Thymus (tissue), 11 donors: Measurements from ENCODE around the gene CCSER1. TPM values are rescaled to one million over a fixed set of nuclear protein-coding genes. Genes with fewer than 3 reads are reported as not detected.

Experiments
- DNase-seq, 9 donors: peaks; one replicate each; pipeline ENCODE4 v3.0.0-alpha.2; 2013; ENCODE audit warnings: low spot score in 9 of 9, low read depth in 6 of 9, missing footprints in 1 of 9
- H3K27ac ChIP-seq, 2 donors: one replicate each; pipeline ENCODE4 v1.5.1; 2013; ENCODE audit warnings: control low read depth in 1 of 2, low read depth in 1 of 2, low read length in 1 of 2, mild to moderate bottlenecking in 1 of 2, moderate library complexity in 1 of 2
- H3K27me3 ChIP-seq, 2 donors: one replicate each; pipeline ENCODE4 v1.5.1; 2013; ENCODE audit warnings: low read length in 1 of 2; ENCODE audit not compliant: control insufficient read depth in 2 of 2, insufficient read depth in 1 of 2
- H3K36me3 ChIP-seq, 2 donors: one replicate each; pipeline ENCODE4 v1.5.1; 2013; ENCODE audit warnings: low read length in 1 of 2, mild to moderate bottlenecking in 1 of 2, moderate library complexity in 1 of 2; ENCODE audit not compliant: control insufficient read depth in 2 of 2, insufficient read depth in 2 of 2
- H3K4me1 ChIP-seq, 2 donors: one replicate each; pipeline ENCODE4 v1.5.1; 2013; ENCODE audit warnings: low read length in 2 of 2; ENCODE audit not compliant: control insufficient read depth in 2 of 2, insufficient read depth in 2 of 2
- H3K4me3 ChIP-seq, 2 donors: one replicate each; pipeline ENCODE4 v1.5.1; 2013; ENCODE audit warnings: low read length in 2 of 2, control low read depth in 1 of 2, mild to moderate bottlenecking in 1 of 2
- H3K9me3 ChIP-seq, 2 donors: one replicate each; pipeline ENCODE4 v1.5.1; 2013; ENCODE audit warnings: low read length in 1 of 2, mild to moderate bottlenecking in 1 of 2; ENCODE audit not compliant: control insufficient read depth in 2 of 2, insufficient read depth in 1 of 2
- WGBS: extraction: QIAGEN DNeasy Blood & Tissue Kit; methylation state at CpG from one replicate; pipeline ENCODE4 v1.1.7; 2013; 5-methylcytosine and 5-hydroxymethylcytosine counted together
- polyA plus RNA-seq: library from polyadenylated mRNA; stranded (reverse); fragments of 200-250 nt; gene quantifications from one replicate; pipeline ENCODE4 v1.2.3, GENCODE V29; 2013
- total RNA-seq: library from RNA; stranded (reverse); fragments of 120-200 nt; gene quantifications from one replicate; pipeline ENCODE4 v1.2.4, GENCODE V29; 2013
- donor health status: healthy.

CCSER1 gene
- total and polyA plus RNA-seq, 2 donors, result 2.0 to 8.7 TPM

DNA sequence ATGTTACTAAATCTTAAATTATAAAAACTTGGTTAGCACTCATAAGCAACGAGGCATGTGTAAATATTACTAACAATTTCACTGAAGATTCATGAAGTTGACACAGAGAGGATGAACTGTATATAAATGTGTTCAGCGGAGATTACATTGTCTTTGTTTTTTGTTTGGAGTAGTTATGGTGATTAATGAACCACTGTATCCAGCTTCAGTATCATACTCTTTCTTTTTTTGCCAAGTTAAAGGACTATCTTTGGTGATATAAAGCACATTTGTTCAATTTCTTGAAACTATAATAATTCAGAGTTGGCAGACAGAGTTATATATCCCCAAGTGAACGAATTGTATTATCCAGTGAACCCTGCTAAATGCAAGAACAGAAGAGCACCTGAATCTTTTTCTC is 497.6 kb downstream of the CCSER1 start:
- DNase-seq, result no peak
- H3K9me3 ChIP-seq, result no peaks in the 10 kb centered on the region
- 82% methylated on average over 3 of the region's 3 CpGs for WGBS

DNA sequence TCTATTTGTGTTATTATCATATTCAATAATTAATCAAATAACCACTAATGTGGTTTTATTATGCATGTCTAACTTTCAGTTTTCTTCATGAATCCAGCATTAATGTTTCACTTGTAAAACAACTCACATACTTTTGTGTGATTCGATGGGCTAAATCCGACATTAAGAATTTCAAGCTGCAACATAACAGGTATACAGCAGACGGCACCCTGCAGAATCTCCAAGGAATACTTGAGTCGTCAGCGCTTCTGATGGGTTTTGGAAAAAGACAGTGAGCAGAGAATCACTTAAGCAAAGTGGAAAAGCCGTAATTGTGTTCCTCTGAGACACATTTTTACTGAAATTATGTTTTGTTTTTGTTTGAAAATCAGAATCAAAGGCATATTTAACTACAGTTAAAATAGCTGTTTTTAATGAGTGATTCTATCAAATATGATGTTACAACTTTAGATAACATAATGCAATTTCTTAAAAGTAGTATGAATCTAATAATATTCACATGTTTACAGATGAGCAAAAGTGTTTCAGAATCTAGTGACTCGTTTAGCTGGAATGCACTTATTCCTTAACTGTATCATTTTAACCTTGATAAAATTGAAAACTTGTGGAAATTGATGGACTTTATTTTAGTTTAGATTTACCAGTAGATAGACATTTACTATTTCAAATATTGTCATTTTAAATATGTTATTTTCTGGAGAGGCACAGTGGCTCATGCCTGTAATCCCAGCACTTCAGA is 514.8 kb downstream of the CCSER1 start:
- H3K4me3 ChIP-seq, result no peak overlapping the region
- H3K27me3 ChIP-seq, result no peaks in the 10 kb centered on the region
- H3K27ac ChIP-seq, result no peak overlapping the region
- H3K4me1 ChIP-seq, result no peaks in the 10 kb centered on the region
- H3K9me3 ChIP-seq, result no peaks in the 10 kb centered on the region
- DNase-seq, result no peak
- no peaks in the 10 kb centered on the region for H3K36me3 ChIP-seq
- WGBS, result 93% methylated on average over 7 of the region's 7 CpGs

More for the DNA sequence above, 497.6 kb downstream of the CCSER1 start:
- Histone ChIP-seq H3K27ac (no peak overlapping the region), H3K36me3 (no peaks in the 10 kb centered on the region), H3K4me1 (no peaks in the 10 kb centered on the region), H3K4me3 (no peak overlapping the region), H3K27me3 (no peaks in the 10 kb centered on the region)

DNA sequence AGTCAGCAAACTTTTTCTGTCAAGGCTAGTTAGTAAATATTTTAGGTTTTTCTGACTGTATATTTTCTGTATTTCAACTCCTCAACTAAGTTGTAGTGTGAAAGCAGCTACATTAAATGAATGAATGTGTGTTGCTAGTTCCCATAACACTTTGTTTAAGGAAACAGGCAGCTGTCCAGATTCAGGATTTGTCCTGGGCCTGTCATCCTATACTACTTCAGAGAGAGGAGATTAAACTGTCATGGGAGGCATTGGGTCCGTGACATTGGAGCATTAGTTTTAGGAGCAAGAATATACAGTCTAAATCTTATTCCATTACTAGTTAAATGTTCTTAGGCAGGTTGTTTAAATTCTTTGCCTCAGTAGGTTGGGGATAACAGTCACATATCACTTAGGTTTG is 516.0 kb downstream of the CCSER1 start:
- 94% methylated on average over 1 of the region's 1 CpG for WGBS
- H3K9me3 ChIP-seq, result no peaks in the 10 kb centered on the region
- no peaks in the 10 kb centered on the region for H3K4me1 ChIP-seq
- no peak overlapping the region for H3K4me3 ChIP-seq
- no peak overlapping the region for H3K27ac ChIP-seq
- DNase-seq, result no peak
- H3K27me3 ChIP-seq, result no peaks in the 10 kb centered on the region
- H3K36me3 ChIP-seq, result no peaks in the 10 kb centered on the region

DNA sequence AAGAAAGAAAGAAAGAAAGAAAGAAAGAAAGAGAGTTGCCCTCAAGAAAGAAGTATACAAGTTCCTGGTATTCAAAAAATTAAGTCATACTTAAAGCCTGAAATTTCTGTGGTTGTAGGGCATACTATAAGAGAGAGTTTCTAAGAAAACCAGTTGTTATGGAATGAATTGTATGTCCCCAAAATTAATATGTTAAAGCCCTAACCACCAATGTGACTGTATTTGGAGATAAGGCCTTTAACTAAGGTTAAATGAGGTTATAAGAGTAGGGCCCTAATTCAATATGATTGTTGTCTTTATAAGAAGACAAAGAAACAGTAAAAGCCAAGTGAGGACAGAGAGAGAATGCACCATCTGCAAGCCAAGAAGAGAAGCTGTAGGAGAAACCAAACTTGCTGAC is 521.1 kb downstream of the CCSER1 start:
- Histone ChIP-seq H3K4me1 (no peaks in the 10 kb centered on the region), H3K36me3 (no peaks in the 10 kb centered on the region), H3K4me3 (no peak overlapping the region), H3K9me3 (no peaks in the 10 kb centered on the region), H3K27ac (no peak overlapping the region), H3K27me3 (no peaks in the 10 kb centered on the region)
- DNase-seq, result no peak

DNA sequence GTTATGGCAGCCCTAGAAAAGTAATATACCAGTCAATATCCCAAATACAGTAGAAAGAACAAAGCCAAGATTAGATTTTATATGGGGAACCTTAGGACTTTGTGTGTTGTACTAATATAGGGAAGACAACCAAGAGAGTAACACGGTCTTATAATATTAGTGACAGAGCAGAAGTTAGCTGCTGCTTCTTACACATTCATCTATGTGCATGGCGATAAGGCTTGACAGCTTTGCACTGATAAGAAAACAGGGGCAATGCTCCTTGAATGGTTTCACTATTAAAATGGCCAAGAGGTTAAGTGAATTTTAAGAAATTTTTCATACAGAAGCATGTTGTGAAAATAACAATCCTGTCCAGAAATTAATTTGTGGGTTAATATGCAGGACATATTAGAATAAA is 521.6 kb downstream of the CCSER1 start:
- Histone ChIP-seq H3K4me3 (no peak overlapping the region), H3K27me3 (no peaks in the 10 kb centered on the region), H3K4me1 (no peaks in the 10 kb centered on the region), H3K36me3 (no peaks in the 10 kb centered on the region), H3K27ac (no peak overlapping the region), H3K9me3 (no peaks in the 10 kb centered on the region)
- WGBS, result 90% methylated on average over 2 of the region's 2 CpGs
- DNase-seq, result no peak

DNA sequence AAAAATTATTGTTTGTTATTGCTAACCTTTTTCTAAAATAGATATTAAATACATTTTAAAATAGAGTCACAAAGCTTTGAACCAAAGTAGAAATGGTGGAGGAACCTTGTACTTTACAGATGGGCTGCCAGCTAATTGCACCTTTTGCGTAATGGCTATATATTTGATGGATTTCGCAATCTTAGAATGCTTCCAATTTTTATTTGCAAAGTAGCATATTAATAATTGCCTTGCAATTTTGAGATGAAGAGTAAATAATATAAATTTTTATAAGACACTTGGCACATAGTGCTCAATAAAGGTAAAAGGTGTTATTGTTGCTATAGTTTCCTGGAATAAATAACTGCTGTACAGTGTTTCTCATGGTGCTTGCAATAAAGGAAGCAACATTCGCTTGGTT is 533.5 kb downstream of the CCSER1 start:
- Histone ChIP-seq H3K27me3 (no peaks in the 10 kb centered on the region), H3K27ac (no peak overlapping the region), H3K36me3 (no peaks in the 10 kb centered on the region), H3K4me1 (no peaks in the 10 kb centered on the region), H3K4me3 (no peak overlapping the region), H3K9me3 (no peaks in the 10 kb centered on the region)
- 93% methylated on average over 3 of the region's 3 CpGs for WGBS
- DNase-seq, result no peak

DNA sequence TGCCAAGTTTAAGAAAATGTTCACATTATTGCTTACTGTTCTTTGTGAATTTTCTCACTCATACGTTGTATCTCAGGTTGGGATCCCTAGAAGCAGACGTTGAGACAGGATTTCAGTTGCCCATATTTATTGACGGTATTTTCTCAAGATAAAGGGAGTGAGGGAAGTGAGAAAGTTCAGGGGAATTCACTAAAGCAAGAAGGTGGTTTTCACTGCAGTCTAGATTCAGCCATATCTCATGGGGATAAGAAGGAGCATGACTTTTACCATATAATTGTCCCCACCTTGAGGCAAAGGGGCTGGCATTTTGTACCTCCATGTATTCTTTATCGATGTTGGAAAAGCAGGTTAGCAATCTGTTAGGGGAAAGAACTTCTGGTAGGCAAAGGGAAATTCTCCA is 543.0 kb downstream of the CCSER1 start:
- 66% methylated on average over 4 of the region's 4 CpGs for WGBS

DNA sequence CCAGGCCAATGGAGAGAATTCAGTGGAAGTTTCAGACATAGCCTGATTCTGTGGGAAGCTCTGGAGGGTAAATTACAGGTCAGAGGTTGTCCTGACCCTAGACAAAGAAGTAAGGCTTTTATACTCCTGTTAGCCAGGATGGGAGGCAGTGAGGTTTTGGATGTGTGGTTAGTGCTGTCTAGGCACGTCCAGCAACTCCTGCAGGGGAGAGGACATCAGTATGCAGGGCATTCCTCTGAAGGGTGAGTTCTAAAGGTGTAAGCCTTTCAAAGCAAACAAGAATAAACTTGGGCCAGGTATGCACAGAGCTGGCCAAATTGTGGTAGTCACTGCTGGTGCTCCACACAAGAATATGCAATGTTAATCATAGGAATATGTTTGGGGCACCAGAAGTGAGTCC is 562.5 kb downstream of the CCSER1 start:
- Histone ChIP-seq H3K27ac (no peak overlapping the region), H3K27me3 (no peaks in the 10 kb centered on the region), H3K36me3 (no peaks in the 10 kb centered on the region), H3K4me3 (no peak overlapping the region), H3K4me1 (no peaks in the 10 kb centered on the region), H3K9me3 (no peaks in the 10 kb centered on the region)
- DNase-seq, result no peak
- WGBS, result 66% methylated on average over 1 of the region's 1 CpG

More for the DNA sequence above, 543.0 kb downstream of the CCSER1 start:
- Histone ChIP-seq H3K4me1 (no peaks in the 10 kb centered on the region), H3K9me3 (no peaks in the 10 kb centered on the region), H3K4me3 (no peak overlapping the region), H3K27ac (no peak overlapping the region), H3K27me3 (no peaks in the 10 kb centered on the region), H3K36me3 (no peaks in the 10 kb centered on the region)
- no peak for DNase-seq

DNA sequence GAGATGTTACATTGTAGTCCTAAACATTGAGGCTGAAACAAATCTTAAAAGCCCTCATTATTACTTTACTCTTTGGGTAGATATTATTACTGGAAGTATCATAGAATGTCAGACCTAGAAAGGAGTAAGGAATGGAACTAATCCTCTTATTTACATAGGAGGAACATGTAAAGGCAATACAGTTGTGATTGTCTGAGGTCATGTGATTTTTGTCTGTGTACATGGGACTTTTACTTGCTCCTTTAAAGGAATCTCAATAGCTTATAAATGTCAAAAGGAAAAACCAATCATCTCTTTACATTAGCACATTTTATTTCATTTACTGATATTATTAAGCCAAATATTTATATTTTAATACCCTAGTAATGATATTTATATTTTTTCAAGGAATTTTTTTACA is 568.2 kb downstream of the CCSER1 start:
- H3K4me1 ChIP-seq, result no peaks in the 10 kb centered on the region
- no peaks in the 10 kb centered on the region for H3K36me3 ChIP-seq
- H3K27ac ChIP-seq, result no peak overlapping the region
- no peaks in the 10 kb centered on the region for H3K9me3 ChIP-seq
- DNase-seq, result no peak
- H3K4me3 ChIP-seq, result no peak overlapping the region
- no peaks in the 10 kb centered on the region for H3K27me3 ChIP-seq
